Ishikawa (cell line): ENCODE results near the gene AMZ1.

Experiments
- CEBPB ChIP-seq: IDR thresholded peaks from 2 replicates; pipeline ENCODE4 v1.6.1; 2012
- CREB1 ChIP-seq: IDR thresholded peaks from 2 replicates; pipeline ENCODE4 v1.6.1; 2012; ENCODE audit warnings: low read depth
- EGR1 ChIP-seq: IDR thresholded peaks from 2 replicates; pipeline ENCODE4 v1.6.1; 2012
- EP300 ChIP-seq: IDR thresholded peaks from 2 replicates; pipeline ENCODE4 v1.6.1; 2012; ENCODE audit warnings: borderline replicate concordance
- FOXM1 ChIP-seq: IDR thresholded peaks from 2 replicates; pipeline ENCODE4 v1.6.1; 2012; ENCODE audit warnings: low read depth, borderline replicate concordance
- MAX ChIP-seq: IDR thresholded peaks from 2 replicates; pipeline ENCODE4 v1.6.1; 2012
- NFIC ChIP-seq: IDR thresholded peaks from 2 replicates; pipeline ENCODE4 v1.6.1; 2012
- RAD21 ChIP-seq: IDR thresholded peaks from 2 replicates; pipeline ENCODE4 v1.6.1; 2012; ENCODE audit warnings: low read depth
- REST ChIP-seq: IDR thresholded peaks from 2 replicates; pipeline ENCODE4 v1.6.1; 2012; ENCODE audit warnings: low read depth, mild to moderate bottlenecking
- TAF1 ChIP-seq: IDR thresholded peaks from 2 replicates; pipeline ENCODE4 v1.6.1; 2012; ENCODE audit warnings: low read depth, mild to moderate bottlenecking
- TCF12 ChIP-seq: IDR thresholded peaks from 2 replicates; pipeline ENCODE4 v1.6.1; 2012; ENCODE audit warnings: low read depth
- TEAD4 ChIP-seq: IDR thresholded peaks from 2 replicates; pipeline ENCODE4 v1.6.1; 2012
- USF1 ChIP-seq: IDR thresholded peaks from 2 replicates; pipeline ENCODE4 v1.6.1; 2012
- YY1 ChIP-seq: IDR thresholded peaks from 2 replicates; pipeline ENCODE4 v1.6.1; 2012; ENCODE audit warnings: low read depth
- ZBTB7A ChIP-seq: IDR thresholded peaks from 2 replicates; pipeline ENCODE4 v1.6.1; 2012; ENCODE audit warnings: low read depth

Gene AMZ1

GRCh38 chr7:2675256-2675764 lies 12.7 kb upstream of the AMZ1 start:
- no peak for TF ChIP-seq TCF12
- TF ChIP-seq NFIC: no peak
- TF ChIP-seq RAD21: no peak
- no peak for TF ChIP-seq EP300
- no peak for TF ChIP-seq TEAD4
- no peak for TF ChIP-seq EGR1
- TF ChIP-seq USF1: no peak
- no peak for TF ChIP-seq MAX
- no peak for TF ChIP-seq REST
- no peak for TF ChIP-seq FOXM1
- no peak for TF ChIP-seq CREB1
- TF ChIP-seq YY1: no peak
- TF ChIP-seq ZBTB7A: no peak
- no peak for TF ChIP-seq TAF1
- TF ChIP-seq CEBPB: no peak

GRCh38 chr7:2679135-2680127 lies 8.6 kb upstream of the AMZ1 start:
- peak; percentile 69 for TF ChIP-seq MAX

GRCh38 chr7:2680256-2680655 lies 7.7 kb upstream of the AMZ1 start:
- TF ChIP-seq NFIC: no peak
- no peak for TF ChIP-seq TCF12
- TF ChIP-seq EP300: no peak
- TF ChIP-seq CREB1: no peak
- TF ChIP-seq MAX: no peak
- no peak for TF ChIP-seq CEBPB
- TF ChIP-seq USF1: no peak
- TF ChIP-seq TAF1: no peak
- no peak for TF ChIP-seq FOXM1
- no peak for TF ChIP-seq TEAD4
- no peak for TF ChIP-seq RAD21
- no peak for TF ChIP-seq YY1
- no peak for TF ChIP-seq EGR1
- TF ChIP-seq ZBTB7A: no peak

- TF ChIP-seq RAD21 (peak; percentile 92), TCF12 (no peak), EGR1 (no peak), TAF1 (no peak), CREB1 (no peak), USF1 (peak; percentile 16; the same call in 1 of the 2 replicates), FOXM1 (no peak), MAX (peak; percentile 51; the same call in 1 of the 2 replicates), EP300 (no peak), YY1 (no peak), NFIC (no peak), CEBPB (no peak), REST (no peak), ZBTB7A (no peak)
Observed at GRCh38 chr7:2680792-2681490, 7.1 kb upstream of the AMZ1 start.
